AG04450 (cell line): ENCODE results near the gene TNRC6C. TPM values are rescaled to one million over a fixed set of nuclear protein-coding genes. Genes with fewer than 3 reads are reported as not detected.
"Not testable (repeated sequence)": the region's sequence is repeated elsewhere in the genome, so short reads cannot be mapped to it uniquely, and the experiment has no call there.

ENCODE experiments used
- CTCF ChIA-PET: fragments of 300-600, 350-600 bp; formaldehyde crosslinking; extraction: SDS; loops from one replicate; lab custom pipeline; 2022; ENCODE audit warnings: antibody characterized with exemption, inconsistent platforms; lab: Charles Lee
- POLR2A ChIA-PET: fragments of 350-600 bp; formaldehyde crosslinking; extraction: SDS; loops from one replicate; lab custom pipeline; 2021; ENCODE audit warnings: antibody characterized with exemption, inconsistent platforms; lab: Yijun Ruan, JAX
- DNase-seq: peaks from one replicate; pipeline ENCODE4 v3.0.0-alpha.2; 2011; ENCODE audit warnings: low read depth, low spot score
- H3K27ac ChIP-seq: one replicate; pipeline ENCODE4 v1.5.1; 2012; ENCODE audit warnings: low read depth, low read length, control low read depth
- H3K27me3 ChIP-seq: one replicate; pipeline ENCODE4 v1.6.0; 2012; ENCODE audit warnings: low read length; ENCODE audit not compliant: control insufficient read depth, insufficient read depth
- H3K4me3 ChIP-seq: 2 replicates; pipeline ENCODE4 v1.5.1; 2011; ENCODE audit warnings: mild to moderate bottlenecking, low read depth, low read length, control low read depth
- H3K9me3 ChIP-seq: 2 replicates; pipeline ENCODE4 v1.5.1; 2012; ENCODE audit warnings: low read length; ENCODE audit not compliant: control insufficient read depth, insufficient read depth
- CTCF ChIP-seq: IDR thresholded peaks from 2 replicates; pipeline ENCODE4 v1.5.1; 2011; ENCODE audit warnings: low read depth, low read length, control low read depth, inconsistent platforms
- polyA plus RNA-seq: library from polyadenylated mRNA; depleted of rRNA; stranded (reverse); fragments of >200 nt; gene quantifications from 2 replicates; pipeline ENCODE4 v1.2.3, GENCODE V29; 2011

The TNRC6C gene
- polyA plus RNA-seq, 1 experiment: 1.2 TPM

DNA sequence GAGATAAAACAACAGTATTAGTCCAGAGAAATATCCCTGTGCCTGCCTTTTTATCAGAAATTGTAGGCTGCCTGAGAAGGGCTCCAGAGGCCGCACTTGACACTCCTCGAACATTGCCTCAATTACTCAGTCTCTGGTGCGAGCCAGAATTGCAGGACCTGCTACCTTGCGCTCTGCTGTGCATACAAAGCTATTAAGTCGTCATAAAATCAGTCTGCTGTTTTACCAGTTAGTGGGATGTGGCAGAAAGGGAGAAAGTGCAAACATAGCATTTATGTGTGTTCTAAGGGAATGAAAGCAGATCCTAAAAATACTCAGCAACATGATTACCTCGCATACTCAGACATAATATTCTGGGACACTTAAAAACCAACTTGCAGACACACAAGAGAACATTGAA lies 99.5 kb downstream of the TNRC6C start:
- ChIA-PET POLR2A (interaction anchor here (0.6 kb wide), 1 partner anchor 99 kb away, joined by 3 read pairs; the partner anchor contains the start of gene TNRC6C), CTCF (interaction anchor here (2.6 to 3.6 kb wide), 2 partner anchors 27 to 39 kb away, joined by 11 to 16 read pairs; no protein-coding TSS in a partner anchor)
- no peak for DNase-seq
- Histone ChIP-seq H3K9me3 (no peaks in the 10 kb centered on the region), H3K27ac (no peak overlapping the region), H3K4me3 (no peak overlapping the region), H3K27me3 (no peaks in the 10 kb centered on the region)
- TF ChIP-seq CTCF: no peak

DNA sequence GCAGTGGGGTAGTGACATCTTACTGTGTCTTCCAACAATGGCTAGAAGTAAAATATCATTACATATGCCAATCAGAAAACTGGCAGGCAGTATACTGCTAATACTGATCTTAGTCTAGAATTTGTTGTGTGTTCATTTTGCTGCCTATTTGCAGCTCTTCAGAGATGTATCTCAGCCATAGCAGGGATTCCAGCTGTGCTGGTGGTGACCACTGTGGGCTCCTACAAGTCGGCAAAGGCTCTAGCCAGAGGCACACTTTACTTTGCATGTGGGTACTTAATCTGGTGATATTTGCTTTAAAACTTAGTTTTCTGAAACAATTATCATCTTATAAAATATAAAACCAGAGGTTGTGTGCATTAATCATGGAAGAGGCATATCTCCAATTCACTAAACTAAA lies 100.1 kb downstream of the TNRC6C start:
- Histone ChIP-seq H3K9me3 (no peaks in the 10 kb centered on the region), H3K27ac (no peak overlapping the region), H3K4me3 (no peak overlapping the region), H3K27me3 (no peaks in the 10 kb centered on the region)
- no peak for DNase-seq
- no peak for TF ChIP-seq CTCF
- CTCF ChIA-PET: interaction anchor here (2.6 to 3.6 kb wide), 2 partner anchors 27 to 39 kb away, joined by 11 to 16 read pairs; no protein-coding TSS in a partner anchor
- POLR2A ChIA-PET: no interaction called here

GRCh38 chr17:78062596-78062995 lies 104.1 kb downstream of the TNRC6C start:
- DNase-seq: no peak
- H3K27me3 ChIP-seq: no peaks in the 10 kb centered on the region
- no peak for TF ChIP-seq CTCF
- POLR2A ChIA-PET: no interaction called here
- CTCF ChIA-PET: interaction anchor here (1.2 to 1.5 kb wide), 3 partner anchors 10 to 43 kb away, joined by 3 to 7 read pairs (median 6); no protein-coding TSS in a partner anchor
- H3K4me3 ChIP-seq: no peak overlapping the region
- no peaks in the 10 kb centered on the region for H3K9me3 ChIP-seq
- H3K27ac ChIP-seq: no peak overlapping the region

DNA sequence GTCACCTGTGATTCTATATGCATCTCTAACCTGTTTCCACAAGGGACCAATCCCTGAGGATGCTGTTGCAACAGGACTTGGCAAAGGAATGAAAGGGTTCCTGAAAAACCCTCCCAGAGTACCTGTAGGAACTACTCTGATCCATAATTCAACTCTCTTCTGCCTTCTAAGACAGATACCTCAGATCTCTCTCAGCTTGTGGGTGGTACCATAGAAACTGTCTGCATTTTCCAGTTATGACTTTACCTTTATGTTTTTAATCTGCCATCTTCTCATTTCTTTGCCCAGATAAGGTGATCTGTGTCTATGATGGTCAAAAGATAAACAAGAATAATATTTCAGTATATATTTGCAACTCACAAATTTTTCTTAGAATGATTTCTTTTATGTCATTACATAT lies 105.0 kb downstream of the TNRC6C start:
- ChIA-PET POLR2A (no interaction called here), CTCF (interaction anchor here (1.0 to 1.7 kb wide), 3 partner anchors 11 to 45 kb away, joined by 3 to 6 read pairs (median 5); no protein-coding TSS in a partner anchor)
- H3K4me3 ChIP-seq: no peak overlapping the region
- H3K27ac ChIP-seq: no peak overlapping the region
- H3K9me3 ChIP-seq: no peaks in the 10 kb centered on the region
- no peak for DNase-seq
- H3K27me3 ChIP-seq: no peaks in the 10 kb centered on the region
- TF ChIP-seq CTCF: no peak

GRCh38 chr17:78064708-78065107 lies 106.2 kb downstream of the TNRC6C start:
- ChIA-PET CTCF (interaction anchor here (1.7 kb wide), 1 partner anchor 20 kb away, joined by 5 read pairs; no protein-coding TSS in a partner anchor), POLR2A (no interaction called here)
- Histone ChIP-seq H3K27ac (no peak overlapping the region), H3K9me3 (no peaks in the 10 kb centered on the region), H3K27me3 (no peaks in the 10 kb centered on the region), H3K4me3 (no peak overlapping the region)
- no peak for TF ChIP-seq CTCF
- no peak for DNase-seq

DNA sequence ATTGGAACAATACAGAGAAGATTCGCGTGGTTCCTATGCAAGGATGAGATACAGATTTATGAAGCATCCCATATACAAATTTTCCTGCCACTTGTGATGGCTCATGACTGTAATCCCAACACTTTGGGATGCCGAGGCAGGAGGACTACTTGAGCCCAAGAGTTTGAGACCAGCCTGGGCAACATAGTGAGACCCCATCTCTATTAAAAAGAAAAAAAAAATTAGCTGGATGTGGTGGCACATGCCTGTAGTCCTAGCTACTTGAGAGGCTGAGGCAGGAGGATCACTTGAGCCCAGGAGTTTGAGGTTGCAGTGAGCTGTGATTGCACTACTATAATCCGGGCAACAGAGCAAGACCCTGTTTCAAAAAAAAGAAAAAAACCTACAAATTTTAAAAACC lies 108.5 kb downstream of the TNRC6C start:
- DNase-seq, H3K27ac ChIP-seq, H3K27me3 ChIP-seq, H3K4me3 ChIP-seq, H3K9me3 ChIP-seq, POLR2A ChIA-PET: not testable (repeated sequence)
- CTCF ChIA-PET: interaction anchor here (0.7 to 1.3 kb wide), 2 partner anchors 18 to 46 kb away, joined by 3 to 5 read pairs; no protein-coding TSS in a partner anchor
